ENCODE results near the gene TMEM50A.
"Not testable (repeated sequence)": the region's sequence is repeated elsewhere in the genome, so short reads cannot be mapped to it uniquely, and the experiment has no call there.

TMEM50A gene

DNA sequence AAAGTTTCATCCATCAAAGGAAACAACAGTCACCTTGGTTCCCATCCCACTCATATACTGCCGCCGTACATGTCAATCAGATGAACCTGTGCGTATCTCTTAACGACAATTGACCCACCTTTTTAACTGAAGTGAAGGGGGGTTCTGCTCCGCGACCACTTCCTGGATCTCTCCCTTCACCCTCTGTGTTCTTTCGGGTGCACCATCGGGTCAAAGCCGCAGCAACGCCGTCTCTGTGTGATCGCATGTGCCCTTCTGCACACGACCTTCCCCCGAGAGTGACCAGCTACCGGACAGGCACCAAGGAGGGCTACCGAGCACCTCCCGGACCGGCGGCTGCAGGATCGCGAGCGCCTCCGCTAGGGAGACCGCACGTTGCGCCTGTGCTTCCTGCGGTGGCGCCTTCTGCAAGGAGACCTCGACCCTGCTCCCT, 1.2 kb upstream of the TMEM50A start:
- DNase-seq = not testable (repeated sequence)

DNA sequence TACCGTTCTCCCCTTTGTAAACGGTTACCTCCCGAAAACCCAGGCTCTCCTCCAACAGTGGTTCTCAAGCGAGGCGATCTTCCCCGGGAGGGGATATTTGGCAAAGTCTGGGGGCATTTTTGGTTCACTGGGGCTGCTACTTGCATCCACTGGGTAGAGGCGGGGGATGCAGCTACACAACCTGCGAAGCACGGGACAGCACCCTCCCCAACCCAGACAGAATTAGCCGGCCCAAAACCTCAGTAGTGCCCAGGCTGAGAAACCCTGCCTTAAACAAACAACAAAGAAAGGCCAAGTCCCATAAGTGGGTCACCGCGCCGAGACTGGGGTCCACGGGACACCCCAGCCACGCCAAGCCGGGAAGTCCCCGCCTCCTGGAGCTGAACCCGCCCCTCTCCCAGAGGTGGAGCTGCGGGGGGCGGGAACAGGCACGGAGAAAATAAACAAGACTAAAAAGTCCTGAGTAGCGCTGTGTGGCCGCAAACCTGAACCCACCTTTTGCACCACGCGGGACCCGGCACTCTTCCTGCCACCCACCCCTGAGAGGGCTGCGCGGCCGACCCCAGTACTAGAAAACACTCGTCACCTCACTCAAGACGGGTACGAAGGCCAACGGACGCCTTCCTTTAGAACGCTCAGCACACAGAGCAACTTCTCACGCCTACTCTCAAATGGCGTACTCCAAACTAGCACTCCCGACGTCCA, 499 bp upstream of the TMEM50A start:
- DNase-seq = not testable (repeated sequence)

DNA sequence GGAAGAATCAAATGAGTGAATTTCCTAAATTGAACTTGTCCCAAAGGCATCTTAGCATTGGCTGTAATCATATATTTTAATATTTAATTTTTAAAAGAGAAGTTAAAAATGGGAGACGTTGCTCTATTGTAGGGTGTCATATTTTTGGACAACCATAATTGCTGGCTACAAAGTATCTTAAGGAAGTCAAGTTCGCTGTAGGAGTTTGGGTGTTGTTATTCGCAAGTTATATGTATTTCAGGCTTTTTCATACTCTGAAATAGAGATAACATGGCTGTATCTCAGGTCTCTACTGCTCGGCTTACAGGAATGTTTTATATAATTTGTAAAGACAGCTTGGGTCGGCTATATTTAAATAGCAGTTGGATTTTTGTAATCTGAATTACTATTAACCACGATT, 852 bp downstream of the TMEM50A start:
- no peak for DNase-seq

DNA sequence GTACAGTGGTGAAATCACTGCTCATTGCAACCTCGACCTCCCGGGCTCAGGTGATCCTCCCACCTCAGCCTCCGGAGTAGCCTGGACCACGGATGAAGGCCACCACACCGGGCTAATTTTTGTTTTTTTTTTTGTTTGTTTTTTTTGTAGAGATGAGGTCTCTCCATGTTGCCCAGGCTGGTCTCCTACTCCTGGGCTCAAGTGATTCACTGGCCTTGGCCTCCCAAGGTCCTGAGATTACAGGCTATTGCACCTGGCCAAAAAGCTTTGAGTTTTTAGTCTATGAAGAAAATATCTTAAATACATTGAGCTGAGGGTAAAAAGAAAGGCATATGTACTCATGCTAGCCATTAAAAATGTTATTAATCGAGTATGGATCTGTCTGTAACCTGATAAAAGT, 3.6 kb downstream of the TMEM50A start:
- no peak for DNase-seq

DNA sequence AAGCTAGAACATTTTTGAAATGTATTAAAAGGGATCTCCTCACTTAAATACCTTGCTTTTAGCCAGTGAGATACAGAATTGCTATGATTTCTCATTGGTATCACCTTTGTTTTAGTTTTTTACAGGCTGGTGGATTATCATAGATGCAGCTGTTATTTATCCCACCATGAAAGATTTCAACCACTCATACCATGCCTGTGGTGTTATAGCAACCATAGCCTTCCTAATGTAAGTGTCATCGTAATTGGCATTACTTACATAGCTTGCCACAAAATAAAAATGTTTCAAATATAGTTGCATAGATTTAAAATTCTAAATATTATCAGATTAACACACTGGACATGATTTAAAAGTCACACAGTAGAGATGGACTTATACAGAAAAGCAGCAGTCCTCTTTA, 4.7 kb downstream of the TMEM50A start:
- no peak for DNase-seq

DNA sequence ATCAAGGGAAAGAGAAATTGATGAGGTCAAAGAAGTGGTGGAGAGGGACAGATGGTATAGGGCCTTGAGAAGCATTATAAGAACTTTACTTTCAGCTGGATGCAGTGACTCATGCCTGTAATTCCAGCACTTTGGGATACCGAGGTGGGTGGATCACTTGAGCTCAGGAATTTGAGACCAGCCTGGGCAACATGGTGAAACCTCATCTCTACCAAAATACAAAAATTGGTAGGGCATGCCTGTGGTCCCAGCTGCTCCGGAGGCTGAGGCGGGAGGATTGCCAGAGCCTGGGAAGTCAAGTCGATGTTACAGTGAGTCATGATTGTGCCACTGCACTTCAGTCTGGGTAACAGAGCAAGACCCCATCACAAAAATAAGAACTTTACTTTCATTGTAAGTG, 5.7 kb downstream of the TMEM50A start:
- peak; percentile 92 for DNase-seq

DNA sequence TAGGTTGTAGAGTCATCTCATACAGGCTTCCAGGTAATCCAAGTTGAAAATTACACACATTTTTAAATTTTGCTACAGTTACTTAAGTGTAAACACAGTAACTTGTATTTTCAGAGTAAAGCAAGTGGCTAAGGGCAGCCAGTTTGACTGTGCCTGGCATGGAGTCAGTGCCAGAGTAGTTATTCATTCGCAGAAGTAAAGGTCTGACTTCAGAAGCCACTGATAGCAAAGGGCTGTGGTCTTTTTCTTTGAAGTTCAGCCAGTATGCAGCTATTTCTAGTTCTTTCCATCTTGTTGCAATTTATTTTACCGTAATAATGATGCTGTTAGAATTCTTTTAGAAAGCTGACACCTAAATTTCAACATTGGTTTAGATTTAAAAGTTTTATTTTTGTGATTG, 9.4 kb downstream of the TMEM50A start:
- no peak for DNase-seq

DNA sequence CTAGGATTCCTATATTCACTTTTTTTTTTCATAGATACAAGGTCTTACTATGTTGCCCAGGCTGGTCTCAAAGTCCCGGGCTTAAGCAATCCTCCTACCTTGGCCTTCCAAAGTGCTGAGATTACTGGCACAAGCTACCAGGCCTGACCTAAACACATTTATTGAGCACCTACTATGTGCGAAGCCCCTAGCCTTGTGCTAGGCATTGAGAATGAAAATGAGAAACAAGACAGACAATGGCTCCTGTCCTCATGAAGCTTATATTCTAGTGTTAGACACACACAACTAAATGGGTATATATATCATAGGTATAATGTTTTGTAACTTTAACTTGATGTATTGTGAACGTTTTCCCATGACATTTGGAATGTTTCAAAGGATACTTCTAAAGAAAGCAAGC, 11.5 kb downstream of the TMEM50A start:
- DNase-seq = no peak

DNA sequence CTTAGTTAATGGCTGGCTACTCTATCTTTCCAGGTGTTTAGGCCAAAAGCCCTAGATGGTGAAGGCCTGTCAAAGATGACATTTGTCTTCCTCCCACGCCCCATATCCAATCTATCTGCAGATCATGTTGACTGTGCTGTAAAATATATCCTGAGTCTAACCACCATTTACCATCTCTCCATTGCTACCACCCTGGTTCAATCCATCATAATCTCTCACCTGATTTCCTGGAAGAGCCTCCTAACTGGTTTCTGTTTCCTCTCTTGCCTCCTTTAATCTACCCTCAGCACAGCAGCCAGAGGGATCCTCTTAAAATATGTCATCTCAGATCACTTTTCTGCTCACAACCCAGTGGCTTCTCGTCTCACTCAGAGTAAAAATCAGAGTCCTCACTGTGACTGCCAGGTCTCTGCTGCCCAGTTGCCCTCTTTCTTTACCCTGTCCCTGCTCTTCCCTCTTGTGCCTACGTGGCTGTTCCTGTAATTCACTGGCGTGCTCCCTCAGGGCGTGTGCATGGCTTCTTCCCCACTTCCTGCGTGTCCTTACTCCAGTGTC, 17.8 kb downstream of the TMEM50A start:
- no peak for DNase-seq

DNA sequence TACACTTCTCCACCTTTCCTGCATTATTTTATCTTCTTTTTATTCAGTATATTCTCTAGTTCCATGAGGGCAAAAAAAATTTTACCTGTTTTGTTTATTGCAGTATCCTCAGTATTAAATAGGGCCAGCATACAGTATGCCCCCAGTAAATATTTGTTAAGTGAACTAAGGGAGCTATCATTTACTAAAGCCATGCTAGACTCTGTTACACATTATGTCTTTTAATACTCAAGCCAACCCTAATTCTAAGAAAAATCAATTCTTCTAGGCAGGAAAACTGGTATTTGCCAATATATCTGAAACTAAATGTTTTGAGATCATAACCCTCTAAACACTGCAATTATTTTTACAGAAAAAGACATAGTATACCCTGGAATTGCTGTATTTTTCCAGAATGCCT, 18.3 kb downstream of the TMEM50A start:
- DNase-seq = no peak

DNA sequence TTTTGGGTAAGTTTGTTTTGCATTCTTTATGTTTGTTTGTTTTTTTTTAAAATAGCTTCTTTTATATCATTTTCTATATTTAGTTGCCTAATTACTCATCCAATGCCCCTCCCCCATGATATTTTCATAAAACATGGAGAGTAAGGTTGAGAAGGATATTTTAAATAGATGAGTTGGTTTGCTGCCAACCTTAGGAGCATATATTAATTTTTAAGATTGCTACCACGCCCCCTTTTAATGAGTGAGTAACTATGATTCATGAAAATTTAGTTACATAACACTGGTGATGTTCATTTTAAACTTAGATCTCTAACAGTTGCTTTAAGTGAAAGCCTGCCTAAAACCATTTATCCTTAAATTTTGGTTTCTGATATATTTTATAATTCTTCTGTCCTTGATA, 18.7 kb downstream of the TMEM50A start:
- peak; percentile 32 for DNase-seq

DNA sequence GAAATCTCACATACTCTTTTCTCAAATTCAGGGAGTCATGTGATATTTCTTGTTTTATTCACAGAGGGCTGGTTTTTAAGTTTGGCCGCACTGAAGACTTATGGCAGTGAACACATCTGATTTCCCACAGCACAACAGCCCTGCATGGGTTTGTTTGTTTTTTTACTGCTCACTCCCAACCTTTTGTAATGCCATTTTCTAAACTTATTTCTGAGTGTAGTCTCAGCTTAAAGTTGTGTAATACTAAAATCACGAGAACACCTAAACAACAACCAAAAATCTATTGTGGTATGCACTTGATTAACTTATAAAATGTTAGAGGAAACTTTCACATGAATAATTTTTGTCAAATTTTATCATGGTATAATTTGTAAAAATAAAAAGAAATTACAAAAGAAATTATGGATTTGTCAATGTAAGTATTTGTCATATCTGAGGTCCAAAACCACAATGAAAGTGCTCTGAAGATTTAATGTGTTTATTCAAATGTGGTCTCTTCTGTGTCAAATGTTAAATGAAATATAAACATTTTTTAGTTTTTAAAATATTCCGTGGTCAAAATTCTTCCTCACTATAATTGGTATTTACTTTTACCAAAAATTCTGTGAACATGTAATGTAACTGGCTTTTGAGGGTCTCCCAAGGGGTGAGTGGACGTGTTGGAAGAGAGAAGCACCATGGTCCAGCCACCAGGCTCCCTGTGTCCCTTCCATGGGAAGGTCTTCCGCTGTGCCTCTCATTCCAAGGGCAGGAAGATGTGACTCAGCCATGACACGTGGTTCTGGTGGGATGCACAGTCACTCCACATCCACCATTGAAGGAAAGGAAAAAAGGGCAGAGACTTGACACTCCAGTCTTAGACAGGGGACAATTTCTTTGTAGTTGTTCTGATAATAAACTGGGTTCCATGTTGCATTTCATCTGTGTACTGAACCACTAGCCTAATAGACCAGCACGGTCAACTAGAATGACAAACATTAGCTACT, 22.8 kb downstream of the TMEM50A start:
- peak; percentile 62 for DNase-seq

DNA sequence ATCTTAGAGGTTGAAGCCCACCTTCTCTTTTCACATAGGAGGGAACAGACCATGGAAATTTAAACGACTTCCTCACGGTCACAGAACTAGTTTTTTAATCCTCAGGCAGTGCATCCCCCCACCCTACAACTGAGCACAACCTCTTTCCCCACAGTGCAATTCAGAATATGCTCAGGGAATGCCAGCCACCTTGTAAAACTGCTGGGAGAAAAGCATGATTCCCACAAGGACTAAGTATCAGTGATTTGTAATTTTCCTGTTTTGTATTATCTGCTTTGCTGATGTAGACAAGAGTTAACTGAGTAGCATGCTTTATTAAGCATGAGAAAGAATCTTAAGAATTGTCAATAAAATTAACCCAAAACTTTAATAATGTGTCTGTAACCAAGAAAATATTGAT, 23.8 kb downstream of the TMEM50A start:
- DNase-seq = no peak

DNA sequence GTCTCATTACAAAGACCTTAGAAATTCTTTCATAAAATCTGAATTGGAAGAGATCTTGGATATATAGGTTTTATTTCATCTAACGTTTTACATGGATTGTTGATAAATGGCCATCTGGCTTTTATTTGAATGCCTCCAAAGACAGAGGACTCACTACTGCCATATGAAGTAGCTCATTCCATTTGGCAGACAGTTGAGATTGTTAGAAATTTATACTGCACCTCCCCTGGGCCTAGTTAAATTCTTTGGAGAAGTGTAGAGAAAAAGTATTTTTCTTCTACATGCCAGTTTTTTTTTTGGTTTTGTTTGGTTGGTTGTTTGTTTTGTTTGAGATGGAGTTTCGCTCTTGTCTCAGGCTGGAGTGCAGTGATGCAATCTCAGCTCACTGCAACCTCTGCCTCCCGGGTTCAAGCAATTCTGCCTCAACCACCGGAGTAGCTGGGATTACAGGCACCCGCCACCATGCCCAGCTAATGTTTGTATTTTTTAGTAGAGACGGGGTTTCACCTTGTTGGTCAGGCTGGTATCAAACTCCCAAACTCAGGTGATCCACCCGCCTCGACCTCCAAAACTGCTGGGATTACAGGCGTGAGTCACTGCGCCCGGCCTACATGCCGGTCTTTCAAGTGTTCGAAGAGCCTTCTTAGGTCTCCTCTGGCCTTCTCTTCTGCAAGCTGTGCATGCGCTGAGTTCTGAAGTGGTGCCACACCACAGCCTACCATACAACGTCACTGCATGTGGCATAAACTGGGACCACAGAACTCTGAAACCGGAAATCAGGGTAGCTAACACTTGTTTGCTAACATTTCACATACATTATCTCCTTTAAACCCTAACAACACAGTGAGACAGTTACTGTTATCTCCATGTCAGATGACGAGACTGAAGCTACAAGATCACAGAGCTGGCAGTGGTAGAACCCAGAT, 24.8 kb downstream of the TMEM50A start:
- not testable (repeated sequence) for DNase-seq

DNA sequence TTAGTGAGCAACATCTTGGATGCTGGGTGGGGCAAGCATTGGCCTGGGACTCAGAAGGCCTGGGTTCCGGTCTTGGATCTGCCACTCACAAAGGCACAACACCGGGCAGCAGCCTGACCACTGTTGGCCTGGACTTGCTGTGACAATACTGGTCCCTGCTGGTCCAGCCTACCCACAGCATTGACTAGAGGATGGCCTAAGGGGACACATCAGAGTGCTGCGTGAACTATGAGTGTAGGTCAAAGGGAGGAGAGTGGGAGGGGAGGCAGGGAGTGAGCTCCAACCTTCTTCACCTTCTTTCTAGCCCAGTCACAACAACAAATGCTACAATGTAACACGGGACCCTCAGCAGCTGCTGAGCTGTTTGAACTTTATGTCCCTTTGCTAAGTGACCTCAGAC, 31.1 kb downstream of the TMEM50A start:
- DNase-seq = no peak

DNA sequence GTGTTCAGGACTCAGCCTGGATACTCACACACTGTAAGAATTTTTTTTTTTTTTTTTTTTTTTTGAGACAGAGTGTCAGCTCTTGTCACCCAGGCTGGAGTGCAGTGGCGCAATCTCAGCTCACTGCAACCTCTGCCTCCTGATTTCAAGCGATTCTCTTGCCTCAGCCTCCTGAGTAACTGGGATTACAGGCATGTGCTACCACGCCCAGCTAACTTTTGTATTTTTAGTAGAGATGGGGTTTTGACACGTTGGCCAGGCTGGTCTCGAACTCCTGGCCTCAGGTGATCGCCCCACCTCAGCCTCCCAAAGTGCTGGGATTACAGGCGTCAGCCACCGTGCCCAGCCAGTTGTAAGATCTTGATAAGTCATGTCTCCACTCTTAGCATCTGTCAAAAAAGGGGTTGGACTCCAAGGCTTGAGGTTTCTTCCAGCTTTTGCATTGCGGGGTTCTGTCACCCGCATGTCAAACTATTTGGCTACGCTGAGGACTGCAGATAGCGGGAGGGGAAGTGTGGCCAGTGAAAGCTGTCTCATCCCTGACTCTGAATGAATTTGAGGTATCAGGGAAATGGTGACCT, 31.6 kb downstream of the TMEM50A start:
- DNase-seq = not testable (repeated sequence)

DNA sequence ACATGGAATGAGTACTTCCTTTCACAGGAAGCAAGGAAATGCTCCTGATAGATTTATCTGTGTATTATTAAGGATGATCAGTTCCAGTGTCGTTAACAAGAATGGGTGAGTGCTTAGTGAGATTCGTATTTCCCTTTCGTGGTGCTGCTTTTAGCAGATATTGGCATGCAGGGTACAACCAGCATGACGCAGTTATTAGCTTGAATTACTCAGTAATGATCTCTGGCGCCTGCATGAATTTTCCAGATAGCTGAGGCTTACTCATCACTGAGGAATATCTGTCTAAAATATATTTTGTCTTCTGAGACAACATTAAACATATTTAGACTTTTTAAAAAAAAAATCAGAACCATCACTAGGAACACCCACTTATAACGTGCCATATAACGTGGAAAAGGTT, 33.6 kb downstream of the TMEM50A start:
- DNase-seq = peak; percentile 92

DNA sequence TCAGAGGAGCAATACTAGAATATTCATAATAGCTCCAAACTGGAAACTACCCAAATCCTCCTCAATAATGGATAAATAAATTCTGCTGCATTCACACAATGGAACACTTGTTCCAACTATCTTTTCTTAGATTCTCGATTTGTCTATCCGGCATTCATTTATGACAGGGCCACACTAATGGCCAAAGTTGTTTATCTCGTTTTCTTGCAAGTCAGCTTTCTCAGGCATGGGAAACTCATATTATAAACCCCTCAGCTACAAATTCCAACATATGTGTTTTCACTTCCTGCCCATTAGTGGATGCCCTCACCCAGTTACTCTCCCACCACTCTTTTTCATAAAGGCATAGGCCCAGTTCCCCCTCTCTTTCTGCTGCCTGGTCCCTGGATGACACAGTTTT, 40.2 kb downstream of the TMEM50A start:
- not testable (repeated sequence) for DNase-seq

DNA sequence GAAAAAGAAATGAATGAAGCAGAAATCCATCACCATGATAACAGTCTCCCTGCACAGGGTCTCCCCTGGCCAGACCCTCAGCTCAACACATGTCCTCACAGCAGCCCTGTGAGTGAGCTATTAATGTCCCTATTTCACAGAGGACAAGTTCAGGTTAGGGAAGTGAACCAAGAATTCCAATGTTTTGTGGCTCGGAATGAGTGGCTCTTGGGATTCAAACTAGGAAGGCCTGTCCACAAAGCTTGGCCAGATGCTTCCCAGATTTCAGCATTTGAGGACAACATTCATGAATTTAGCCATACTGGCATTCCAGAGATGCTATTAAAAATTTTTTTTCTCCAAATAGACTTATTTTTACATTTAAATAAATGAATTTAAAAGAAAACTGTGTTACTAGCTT, 44.4 kb downstream of the TMEM50A start:
- peak; percentile 20 for DNase-seq

DNA sequence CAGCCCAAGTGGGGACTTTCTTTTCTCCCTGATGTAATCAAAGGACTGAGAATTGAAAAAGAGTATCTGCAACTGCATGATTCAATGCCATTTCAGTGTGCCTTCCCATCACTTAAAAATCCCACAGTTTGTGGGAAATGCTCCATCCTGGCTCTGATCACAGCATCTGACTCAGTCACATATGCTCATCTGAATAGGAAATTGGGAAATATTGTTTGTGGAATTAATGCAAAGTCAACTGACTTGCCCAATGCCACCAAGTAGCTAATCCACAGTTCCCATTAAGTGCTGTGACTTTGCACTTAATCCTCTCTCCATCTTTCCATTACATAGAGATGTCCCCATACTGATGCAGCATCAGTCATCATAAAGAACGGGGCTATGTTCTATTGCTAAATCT, 45.0 kb downstream of the TMEM50A start:
- DNase-seq = peak; percentile 84

DNA sequence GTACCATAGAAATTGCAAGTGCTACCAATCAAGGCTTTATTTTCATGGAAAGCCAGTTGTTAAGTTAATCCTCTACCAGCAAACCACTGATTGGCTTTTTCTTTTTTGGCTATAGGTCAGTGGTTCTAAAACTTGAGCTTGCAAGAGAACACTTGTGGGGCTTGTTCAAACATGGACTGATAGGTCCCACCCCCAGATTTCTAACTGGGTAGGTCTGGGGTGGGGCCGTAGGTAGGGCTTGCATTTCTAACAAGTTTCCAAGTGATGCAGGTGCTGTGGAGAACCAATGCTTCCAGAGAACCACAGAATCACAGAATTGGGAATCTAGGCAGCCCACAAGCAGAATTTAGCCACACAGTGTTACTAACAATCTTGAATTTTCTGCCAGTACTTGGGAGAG, 45.7 kb downstream of the TMEM50A start:
- DNase-seq = not testable (repeated sequence)

DNA sequence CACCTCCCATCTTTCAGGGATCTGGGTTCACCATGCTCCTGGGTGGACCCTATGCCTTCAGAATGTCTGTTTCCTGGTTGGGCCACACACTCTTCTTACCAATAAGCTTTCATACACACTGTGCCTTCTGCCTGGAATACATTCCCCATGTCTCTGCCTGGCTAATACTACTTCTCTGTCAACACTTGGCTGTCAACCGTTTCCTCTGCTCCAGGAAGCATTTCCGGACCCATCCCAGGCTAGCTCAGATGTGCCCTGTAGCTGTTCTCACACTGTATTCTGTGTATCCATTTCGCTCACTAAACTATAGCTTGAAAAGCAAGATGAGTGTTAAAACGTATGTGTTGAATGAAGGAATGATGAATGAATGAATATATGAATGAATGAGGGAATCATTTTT, 49.0 kb downstream of the TMEM50A start:
- not testable (repeated sequence) for DNase-seq
